ENCODE data around the gene PLAAT5.

Gene PLAAT5

DNA sequence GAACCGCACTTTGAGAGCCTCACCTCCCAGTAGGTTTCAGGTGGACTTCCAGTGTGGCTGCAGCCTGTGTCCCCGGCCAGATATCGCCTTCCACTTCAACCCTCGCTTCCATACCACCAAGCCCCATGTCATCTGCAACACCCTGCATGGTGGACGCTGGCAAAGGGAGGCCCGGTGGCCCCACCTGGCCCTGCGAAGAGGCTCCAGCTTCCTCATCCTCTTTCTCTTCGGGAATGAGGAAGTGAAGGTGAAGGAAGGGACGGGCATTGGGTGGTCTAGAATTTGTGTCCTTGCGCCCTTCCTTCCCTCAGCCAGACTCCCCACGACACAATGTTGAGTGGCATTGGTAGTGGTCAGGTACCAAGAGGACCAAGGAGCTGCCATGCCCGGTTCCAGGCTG lies 17.8 kb upstream of the PLAAT5 start:
- no peak for DNase-seq
- Histone ChIP-seq H3K36me3 (no peaks in the 10 kb centered on the region), H3K27me3 (ENCODE audit: insufficient read depth, low read depth, severe bottlenecking) (peaks cover 24% of the 10 kb centered on the region), H3K9me3 (ENCODE audit: severe bottlenecking) (no peaks in the 10 kb centered on the region), H3K4me3 (ENCODE audit: low read depth, low read length) (no peak overlapping the region), H3K27ac (no peak overlapping the region)
- no peak for TF ChIP-seq CTCF (IDR thresholded peaks at IDR 0.05; ENCODE audit: low read depth, low read length)

DNA sequence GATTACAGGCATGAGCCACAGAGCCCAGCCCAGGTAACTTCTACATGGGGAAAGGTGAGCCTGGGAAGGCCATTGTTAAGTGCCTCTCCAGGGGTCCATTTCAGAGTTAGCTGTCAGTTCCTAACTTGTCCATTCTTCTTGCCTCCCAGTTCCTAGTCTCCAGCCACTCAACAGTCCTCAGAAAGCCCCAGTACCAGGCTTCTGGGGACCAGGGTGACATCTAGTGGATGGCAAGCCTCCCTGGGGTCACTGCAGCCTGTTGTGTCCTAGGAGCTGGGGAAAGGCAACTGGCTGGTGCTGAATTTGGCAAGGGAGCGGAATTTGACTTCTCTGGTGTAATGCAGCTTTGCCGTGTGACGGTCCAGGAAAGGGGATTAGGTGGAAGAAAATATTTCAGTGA lies 17.0 kb upstream of the PLAAT5 start:
- peak; percentile 71 for TF ChIP-seq CTCF (IDR thresholded peaks at IDR 0.05; ENCODE audit: low read depth, low read length)
- H3K9me3 ChIP-seq (ENCODE audit: severe bottlenecking) = no peaks in the 10 kb centered on the region
- peaks cover 24% of the 10 kb centered on the region for H3K27me3 ChIP-seq (ENCODE audit: insufficient read depth, low read depth, severe bottlenecking)
- H3K27ac ChIP-seq = no peak overlapping the region
- H3K4me3 ChIP-seq (ENCODE audit: low read depth, low read length) = no peak overlapping the region
- DNase-seq = peak; percentile 46
- H3K36me3 ChIP-seq = no peaks in the 10 kb centered on the region

- H3K36me3 ChIP-seq = no peaks in the 10 kb centered on the region
- TF ChIP-seq CTCF (IDR thresholded peaks at IDR 0.05; ENCODE audit: low read depth, low read length) = no peak
- H3K9me3 ChIP-seq (ENCODE audit: severe bottlenecking) = no peaks in the 10 kb centered on the region
- no peak overlapping the region for H3K4me3 ChIP-seq (ENCODE audit: low read depth, low read length)
- no peak overlapping the region for H3K27ac ChIP-seq
- no peak for DNase-seq
- peaks cover 24% of the 10 kb centered on the region for H3K27me3 ChIP-seq (ENCODE audit: insufficient read depth, low read depth, severe bottlenecking)
Measured at GRCh38 chr11:63507511-63507910, 16.5 kb upstream of the PLAAT5 start.

GRCh38 chr11:63506876-63507275 lies 15.9 kb upstream of the PLAAT5 start:
- DNase-seq = no peak
- Histone ChIP-seq H3K27ac (no peak overlapping the region), H3K4me3 (ENCODE audit: low read depth, low read length) (no peak overlapping the region), H3K9me3 (ENCODE audit: severe bottlenecking) (no peaks in the 10 kb centered on the region), H3K36me3 (no peaks in the 10 kb centered on the region), H3K27me3 (ENCODE audit: insufficient read depth, low read depth, severe bottlenecking) (peaks cover 24% of the 10 kb centered on the region)
- TF ChIP-seq CTCF (IDR thresholded peaks at IDR 0.05; ENCODE audit: low read depth, low read length) = no peak

DNA sequence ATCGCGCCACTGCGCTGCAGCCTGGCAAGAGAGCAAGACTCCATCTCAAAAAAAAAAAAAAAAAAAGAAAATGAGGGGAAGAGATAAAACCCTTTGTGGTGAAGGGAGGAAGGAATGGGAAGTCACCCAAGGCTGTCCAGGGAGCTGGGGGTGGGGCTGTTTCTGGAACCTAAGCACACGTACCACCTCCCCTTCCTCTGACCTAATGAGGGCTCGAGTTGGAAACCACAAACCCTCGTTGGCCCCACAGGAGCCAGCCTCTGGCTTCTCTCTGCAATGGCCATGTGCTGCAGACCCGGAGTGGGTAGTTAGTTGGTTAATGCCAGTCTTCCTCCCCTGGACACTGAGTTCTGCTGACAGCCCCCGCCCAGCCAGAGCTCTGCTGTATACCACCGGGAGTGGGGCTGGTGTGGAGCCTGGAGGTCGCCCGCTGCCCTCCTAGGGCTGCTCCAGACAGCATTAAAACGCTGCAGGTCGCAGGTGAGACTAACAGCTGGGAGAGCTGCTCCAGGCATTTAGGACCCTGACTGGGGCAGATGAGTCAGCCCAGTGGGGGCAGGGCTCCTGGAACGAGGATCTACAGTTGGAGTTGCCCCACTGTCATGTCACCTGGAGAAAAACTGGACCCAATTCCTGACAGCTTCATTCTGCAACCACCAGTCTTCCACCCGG lies 15.0 kb upstream of the PLAAT5 start, which contains the start of gene LGALS12:
Gene LGALS12 (plus strand): TSS at position 228 of the 672 bp plus-strand sequence. CDS start 375 bp downstream, at position 603.
- no peak within 1 kb of the TSS for H3K4me3 ChIP-seq (ENCODE audit: low read depth, low read length)

More for the DNA sequence above, 15.0 kb upstream of the PLAAT5 start, which contains the start of gene LGALS12:
- no peak for TF ChIP-seq CTCF (IDR thresholded peaks at IDR 0.05; ENCODE audit: low read depth, low read length)
- Histone ChIP-seq H3K36me3 (no peaks in the 10 kb centered on the region), H3K27ac (no peak within 1 kb of the TSS), H3K27me3 (ENCODE audit: insufficient read depth, low read depth, severe bottlenecking) (peaks cover 24% of the 10 kb centered on the region), H3K9me3 (ENCODE audit: severe bottlenecking) (no peaks in the 10 kb centered on the region)
- no peak for DNase-seq

All from WERI-Rb-1 (cell line).